Large intestine (tissue), 3 donors: ENCODE measurements around the gene MKRN3. TPM values are rescaled to one million over a fixed set of nuclear protein-coding genes. Genes with fewer than 3 reads are reported as not detected.

Experiments
- DNase-seq, 2 donors: peaks; one replicate each; pipeline versions ENCODE4 v3.0.0 to v3.0.0-alpha.2; 2013
- H3K27ac ChIP-seq: one replicate; pipeline ENCODE4 v1.5.1; 2013; ENCODE audit warnings: low read length
- H3K27me3 ChIP-seq: 2 replicates; pipeline ENCODE4 v1.6.1; 2013; ENCODE audit warnings: low read length; ENCODE audit not compliant: control insufficient read depth, insufficient read depth
- H3K36me3 ChIP-seq: 2 replicates; pipeline ENCODE4 v1.6.1; 2013; ENCODE audit warnings: low read length; ENCODE audit not compliant: control insufficient read depth, insufficient read depth
- H3K4me1 ChIP-seq: one replicate; pipeline ENCODE4 v1.6.1; 2013; ENCODE audit warnings: low read length; ENCODE audit not compliant: control insufficient read depth, insufficient read depth
- H3K4me3 ChIP-seq: one replicate; pipeline ENCODE4 v1.5.1; 2013; ENCODE audit warnings: low read length
- H3K9me3 ChIP-seq: one replicate; pipeline ENCODE4 v1.6.1; 2013; ENCODE audit warnings: mild to moderate bottlenecking, low read depth, low read length, moderate library complexity; ENCODE audit not compliant: control insufficient read depth
- WGBS: methylation state at CpG from one replicate; pipeline ENCODE4 v1.1.5; 2013; ENCODE audit warnings: low lambda C conversion rate; ENCODE audit not compliant: insufficient coverage; 5-methylcytosine and 5-hydroxymethylcytosine counted together
- polyA plus RNA-seq: library from polyadenylated mRNA; unstranded; fragments of 120-200 nt; gene quantifications from one replicate; pipeline ENCODE4 v1.2.1, GENCODE V29; 2013

Gene MKRN3
- polyA plus RNA-seq, 1 donor, result 0.91 TPM

GRCh38 chr15:23616536-23616935 lies 51.1 kb downstream of the MKRN3 start:
- H3K27me3 ChIP-seq, result no peaks in the 10 kb centered on the region
- peaks cover 9% of the 10 kb centered on the region for H3K9me3 ChIP-seq
- WGBS, result 65% methylated on average over 5 of the region's 10 CpGs
- no peaks in the 10 kb centered on the region for H3K4me1 ChIP-seq
- no peak overlapping the region for H3K27ac ChIP-seq
- no peak overlapping the region for H3K4me3 ChIP-seq
- DNase-seq, result no peak
- no peaks in the 10 kb centered on the region for H3K36me3 ChIP-seq

Other genes starting within 250 kb of the MKRN3 start
- gene GOLGA6L26, start 231.5 kb upstream of the MKRN3 start, polyA plus RNA-seq, result not detected
- 0.24 TPM for gene GOLGA8S, start 210.9 kb upstream of the MKRN3 start, polyA plus RNA-seq
- not detected for gene GOLGA6L2, start 118.4 kb upstream of the MKRN3 start, polyA plus RNA-seq
- 2.0 TPM for gene MAGEL2, start 82.2 kb downstream of the MKRN3 start, polyA plus RNA-seq
- gene NDN, start 121.6 kb downstream of the MKRN3 start, polyA plus RNA-seq, result 67.1 TPM